ENCODE data around the gene ATAD3A.
"Not testable (repeated sequence)": the region's sequence is repeated elsewhere in the genome, so short reads cannot be mapped to it uniquely, and the experiment has no call there.

Gene ATAD3A

DNA sequence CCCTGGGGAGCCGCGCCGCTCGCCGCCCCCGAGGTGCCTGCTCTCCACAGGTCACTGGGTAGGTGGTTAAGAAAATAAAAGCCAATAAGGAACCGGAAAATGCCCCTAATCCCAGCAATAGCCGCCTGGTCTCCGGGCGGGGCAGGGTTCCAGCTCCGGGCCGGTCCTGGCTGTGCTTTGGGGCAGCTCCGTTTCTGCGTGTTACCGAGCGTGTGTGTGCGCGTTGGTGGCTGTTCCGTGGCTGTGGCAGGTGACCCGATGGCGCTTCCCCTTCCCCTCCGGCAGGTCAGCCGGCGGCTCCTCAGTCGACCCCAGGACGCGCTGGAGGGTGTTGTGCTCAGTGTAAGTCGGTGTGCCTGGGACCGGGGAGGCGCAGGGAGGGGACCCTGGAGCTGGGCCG lies 11.3 kb downstream of the ATAD3A start:
- DNase-seq (ENCODE audit: low read depth in 3 of 3), result not testable (repeated sequence)

DNA sequence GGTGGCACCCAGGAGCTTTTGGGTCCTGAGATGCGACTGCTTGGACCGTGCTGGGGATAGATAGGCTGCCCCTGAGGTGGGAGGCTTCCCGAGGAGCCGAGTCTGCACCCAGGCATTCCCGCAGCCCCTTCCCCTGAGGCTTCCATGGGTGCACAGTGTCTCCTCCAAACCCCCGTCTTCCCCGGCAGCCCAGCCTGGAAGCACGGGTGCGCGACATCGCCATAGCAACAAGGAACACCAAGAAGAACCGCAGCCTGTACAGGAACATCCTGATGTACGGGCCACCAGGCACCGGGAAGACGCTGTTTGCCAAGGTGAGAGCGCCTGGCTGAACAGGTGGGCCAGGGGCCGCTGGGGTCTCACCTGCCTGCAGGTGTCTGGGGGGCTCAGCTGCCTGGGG lies 11.7 kb downstream of the ATAD3A start:
- not testable (repeated sequence) for DNase-seq (ENCODE audit: low read depth in 3 of 3)

DNA sequence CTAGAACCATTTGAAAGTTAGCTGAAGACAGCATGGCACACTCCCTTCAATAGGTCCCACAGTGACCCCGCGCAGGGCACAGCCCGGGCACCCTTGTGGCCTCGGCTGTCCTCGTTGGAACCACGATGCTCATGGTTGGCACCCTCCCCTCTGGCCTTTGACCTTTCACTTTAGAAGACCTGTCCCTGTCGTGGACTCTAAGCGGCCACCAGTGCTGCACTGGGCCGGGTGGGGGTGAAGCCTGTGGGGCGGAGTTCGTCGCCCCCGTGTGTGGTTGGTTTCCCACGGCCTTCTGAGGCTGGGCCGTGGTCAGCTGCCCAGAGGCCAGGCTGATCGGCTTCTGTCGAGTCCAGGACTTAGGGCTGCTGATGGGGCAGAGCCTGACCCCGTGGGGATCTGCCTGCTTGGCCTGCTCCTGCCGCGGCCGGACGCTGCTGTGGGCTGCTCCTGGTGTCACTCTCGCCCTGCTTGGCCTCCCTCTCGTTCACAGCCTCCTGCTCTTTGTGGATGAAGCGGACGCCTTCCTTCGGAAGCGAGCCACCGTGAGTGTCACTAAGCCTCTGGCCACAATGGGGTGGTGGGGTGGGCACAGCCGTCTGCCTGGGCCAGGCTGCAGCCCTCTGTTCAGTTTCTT lies 12.9 kb downstream of the ATAD3A start:
- DNase-seq (ENCODE audit: low read depth in 3 of 3), result not testable (repeated sequence)

DNA sequence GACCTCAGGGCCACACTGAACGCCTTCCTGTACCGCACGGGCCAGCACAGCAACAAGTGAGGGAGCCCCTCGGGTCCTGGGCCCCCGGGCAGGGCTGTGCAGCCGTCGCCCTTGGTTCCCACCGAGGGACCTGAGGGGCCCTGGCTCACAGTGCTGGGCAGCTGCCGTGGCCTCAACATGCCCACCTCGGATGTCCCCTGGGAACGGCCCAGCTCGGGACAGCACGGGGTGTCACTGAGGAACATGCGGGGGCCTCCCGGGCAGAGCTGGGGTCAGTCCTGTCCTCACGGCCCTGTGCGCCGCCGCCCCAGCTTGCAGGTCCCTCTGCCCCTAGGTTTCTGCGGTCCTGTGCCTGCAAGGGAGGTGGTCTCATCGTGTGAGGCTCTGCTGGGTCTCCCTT lies 14.5 kb downstream of the ATAD3A start:
- not testable (repeated sequence) for DNase-seq (ENCODE audit: low read depth in 3 of 3)

DNA sequence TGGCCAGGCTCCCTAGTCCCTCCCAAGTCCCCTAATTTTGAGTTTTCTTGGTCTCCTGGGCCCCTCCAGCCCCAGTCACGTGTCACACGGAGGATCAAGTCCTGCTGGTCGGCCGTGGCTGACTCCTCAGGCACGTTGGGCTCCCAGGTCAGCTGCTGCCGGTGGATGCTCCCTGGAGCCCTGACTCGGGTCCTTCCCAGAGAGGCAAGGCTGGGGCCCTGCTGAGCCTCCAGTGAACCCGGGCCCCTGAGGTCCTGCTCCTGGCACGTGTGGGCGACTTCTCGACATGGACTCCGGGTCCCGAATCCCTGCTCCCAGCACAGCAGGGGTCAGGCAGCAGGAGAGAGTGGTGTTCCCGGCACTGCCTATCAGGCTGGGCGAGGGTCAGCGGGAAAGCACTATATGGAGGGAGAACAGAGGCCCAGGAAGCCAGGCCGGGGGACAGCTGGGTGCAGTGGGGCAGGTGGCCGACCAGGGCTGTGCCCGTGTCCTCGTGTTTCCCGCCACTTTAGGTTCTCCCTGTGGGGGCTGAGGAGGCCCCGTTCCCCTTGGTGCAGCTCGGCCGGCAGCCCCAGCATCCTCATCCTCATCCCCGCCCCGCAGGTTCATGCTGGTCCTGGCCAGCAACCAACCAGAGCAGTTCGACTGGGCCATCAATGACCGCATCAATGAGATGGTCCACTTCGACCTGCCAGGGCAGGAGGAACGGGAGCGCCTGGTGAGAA lies 15.3 kb downstream of the ATAD3A start:
- DNase-seq (ENCODE audit: low read depth in 3 of 3), result no peak

DNA sequence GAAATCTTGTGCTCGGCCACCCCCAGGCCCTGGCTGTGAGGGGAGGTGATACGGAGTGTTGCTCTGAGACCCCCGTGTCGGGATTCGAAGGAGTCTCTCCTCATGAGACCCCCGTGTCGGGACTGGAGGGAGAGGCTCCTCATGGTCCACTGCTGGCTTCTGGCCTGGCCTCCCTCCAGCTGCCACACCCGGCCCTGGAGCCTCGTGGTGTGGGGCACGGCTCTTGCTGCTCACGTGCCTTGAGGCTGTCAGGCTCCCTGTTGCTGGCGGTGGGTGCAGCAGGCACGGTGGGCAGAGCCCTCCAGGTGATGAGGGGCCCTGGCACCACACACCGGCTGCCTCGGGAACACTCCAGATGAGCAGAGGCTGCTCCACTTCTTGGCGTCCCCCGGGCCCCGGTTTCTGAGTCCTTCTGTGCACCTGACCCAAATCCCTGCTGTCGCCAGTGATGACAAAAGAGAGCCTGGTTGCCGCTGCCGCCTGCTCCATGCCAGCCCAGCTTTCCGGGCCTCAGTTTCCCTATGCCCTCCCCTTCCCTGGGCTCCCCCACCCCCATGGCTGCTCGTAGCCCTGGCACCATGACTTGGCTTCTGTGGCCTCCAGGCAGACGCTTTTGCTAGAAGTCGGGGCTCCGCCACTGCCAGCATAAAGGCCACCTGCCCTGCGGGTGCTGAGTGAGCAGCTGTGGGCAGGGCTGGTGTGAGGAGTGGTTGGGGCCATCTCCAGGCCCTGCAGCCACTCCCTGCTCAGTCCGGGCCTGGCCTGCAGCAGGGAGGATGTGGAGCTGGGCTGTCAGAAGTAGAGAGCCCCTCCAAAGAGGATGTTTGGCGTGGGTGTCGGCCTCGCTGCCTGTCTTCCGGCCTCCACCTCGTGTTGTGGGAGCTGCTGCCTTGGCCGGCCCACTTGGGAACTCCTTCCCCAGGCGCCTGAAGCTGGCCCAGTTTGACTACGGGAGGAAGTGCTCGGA lies 16.6 kb downstream of the ATAD3A start:
- no peak for DNase-seq (ENCODE audit: low read depth in 3 of 3)

GRCh38 chr1:1529321-1529720 lies 17.4 kb downstream of the ATAD3A start:
- no peak for DNase-seq (ENCODE audit: low read depth in 3 of 3)

GRCh38 chr1:1529936-1530335 lies 18.0 kb downstream of the ATAD3A start:
- DNase-seq (ENCODE audit: low read depth in 3 of 3), result no peak

GRCh38 chr1:1531947-1532346 lies 20.0 kb downstream of the ATAD3A start:
- DNase-seq (ENCODE audit: low read depth in 3 of 3), result no peak

DNA sequence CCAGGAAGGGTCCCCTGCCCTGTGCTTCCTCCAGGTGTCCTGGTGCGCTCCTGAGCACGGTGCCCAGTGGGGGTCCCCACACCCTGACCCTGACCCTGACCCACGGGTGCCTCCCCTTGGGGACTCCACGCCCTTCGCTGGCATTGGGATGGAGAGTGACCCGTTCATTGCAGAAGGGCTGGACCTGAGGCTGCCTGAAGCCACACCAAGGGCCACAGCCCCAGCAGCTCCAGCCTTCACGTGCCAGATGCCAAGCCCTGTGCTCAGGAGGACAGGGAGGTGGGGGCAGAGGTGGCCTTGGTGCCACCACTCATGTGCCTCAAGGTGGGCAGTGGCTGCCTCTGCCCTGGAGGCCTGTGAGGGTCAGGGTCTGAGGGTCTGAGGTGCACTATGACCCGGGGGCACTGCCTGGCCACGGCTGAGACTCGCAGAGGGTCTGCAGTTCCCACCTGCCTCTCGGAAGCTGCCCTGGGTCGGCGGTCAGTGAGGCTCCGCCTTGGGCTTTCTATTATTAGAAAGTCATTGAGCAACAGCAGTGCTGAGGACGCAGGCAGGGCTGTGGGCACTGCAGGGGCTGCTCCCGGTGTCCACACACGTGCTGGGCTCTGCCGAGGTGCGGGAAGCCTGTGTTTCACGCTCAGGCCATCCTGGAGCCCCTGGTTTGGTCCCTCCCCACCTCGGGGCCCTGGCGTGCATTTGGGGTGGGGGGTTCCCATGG lies 21.4 kb downstream of the ATAD3A start:
- DNase-seq (ENCODE audit: low read depth in 3 of 3), result not testable (repeated sequence)

DNA sequence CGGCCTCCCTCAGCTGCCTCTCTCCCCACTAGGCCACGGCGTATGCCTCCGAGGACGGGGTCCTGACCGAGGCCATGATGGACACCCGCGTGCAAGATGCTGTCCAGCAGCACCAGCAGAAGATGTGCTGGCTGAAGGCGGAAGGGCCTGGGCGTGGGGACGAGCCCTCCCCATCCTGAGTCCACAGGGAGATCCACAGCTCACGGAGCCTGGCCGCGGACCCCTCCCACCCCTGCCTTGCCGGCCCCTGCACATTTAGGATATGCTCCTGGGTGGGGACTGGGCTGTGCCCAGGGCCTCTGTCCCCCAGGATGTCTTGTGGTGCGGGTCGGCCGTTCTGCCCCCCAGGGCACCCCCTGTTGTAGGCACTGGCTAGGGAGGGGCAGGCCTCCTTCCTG lies 21.9 kb downstream of the ATAD3A start:
- not testable (repeated sequence) for DNase-seq (ENCODE audit: low read depth in 3 of 3)

DNA sequence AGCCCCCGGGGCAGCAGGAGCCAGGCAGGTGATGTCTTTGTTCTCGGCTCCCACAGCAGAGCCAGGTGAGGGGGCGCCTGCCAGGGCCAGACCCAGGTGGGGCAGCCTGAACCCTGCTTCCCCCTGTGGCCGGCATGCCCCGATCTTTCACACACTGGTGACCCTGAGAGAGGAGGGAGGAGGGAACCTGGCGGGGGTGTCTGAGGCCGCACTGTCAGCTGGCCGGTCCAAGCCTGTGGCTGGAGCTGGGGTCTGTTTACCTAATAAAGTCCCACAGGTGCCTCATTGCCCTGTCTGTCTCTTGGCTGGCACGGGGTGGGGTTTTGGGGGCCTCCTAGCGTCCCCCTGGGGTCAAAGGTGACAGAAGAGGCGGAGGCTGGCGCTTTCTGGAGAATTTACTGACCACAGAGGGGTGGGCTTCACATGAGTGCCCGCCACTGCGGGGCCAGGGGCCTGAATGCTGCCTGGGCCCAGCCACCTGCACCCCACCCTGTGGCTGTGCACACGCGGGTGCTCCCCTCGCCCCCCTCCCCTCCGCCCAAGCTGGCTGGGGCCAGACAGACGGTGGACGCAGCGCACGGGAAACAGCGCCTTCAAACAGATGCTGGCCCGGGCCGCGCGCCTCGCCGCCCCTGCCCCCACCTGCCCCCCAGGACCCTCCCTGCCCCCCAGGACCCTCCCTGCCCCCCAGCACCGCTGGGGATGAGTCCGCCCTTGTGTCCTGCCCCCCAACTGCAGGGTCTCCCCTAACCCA lies 22.6 kb downstream of the ATAD3A start:
- DNase-seq (ENCODE audit: low read depth in 3 of 3), result no peak

DNA sequence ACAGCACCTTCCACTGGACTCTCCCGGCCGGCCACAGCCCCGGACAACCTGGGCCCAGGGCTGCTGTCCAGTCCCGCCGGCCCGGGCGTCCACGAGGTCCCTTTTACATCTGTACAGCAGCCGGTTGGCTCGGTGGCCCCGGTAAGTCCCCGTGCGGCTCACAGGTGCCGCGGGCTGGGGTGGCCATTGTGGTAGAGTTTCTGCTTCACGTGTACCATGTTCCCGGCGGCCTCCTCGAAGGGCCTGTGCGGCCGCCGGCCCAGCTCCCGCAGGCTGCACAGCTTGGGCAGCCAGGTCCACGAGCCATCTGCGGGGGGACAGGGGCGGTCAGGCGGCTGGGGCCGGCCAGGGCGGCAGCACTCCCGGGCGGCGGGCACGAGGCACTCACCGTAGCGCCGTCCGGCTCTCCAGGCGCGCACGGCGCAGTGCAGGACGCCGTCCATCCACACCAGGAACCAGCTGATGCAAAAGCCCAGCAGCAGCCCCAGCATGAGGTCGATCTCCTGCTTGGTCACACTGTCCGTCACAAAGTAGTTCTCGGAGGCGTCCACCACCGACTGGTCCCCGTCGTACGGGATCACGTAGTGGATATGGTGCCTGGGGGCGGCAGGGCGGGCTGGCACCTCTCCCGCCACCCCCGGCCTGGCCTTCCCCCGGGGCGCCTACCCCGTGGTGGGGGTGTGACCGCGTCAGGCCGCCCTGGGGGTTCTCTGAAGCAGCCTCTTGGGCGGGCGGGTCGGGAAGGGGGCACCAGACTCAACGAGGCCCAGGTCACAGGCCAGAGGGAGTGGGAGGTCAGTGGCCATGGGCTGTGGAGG lies 23.4 kb downstream of the ATAD3A start:
- no peak for DNase-seq (ENCODE audit: low read depth in 3 of 3)

GRCh38 chr1:1536019-1536937 lies 24.3 kb downstream of the ATAD3A start:
- DNase-seq (ENCODE audit: low read depth in 3 of 3), result no peak

GRCh38 chr1:1536938-1537546 lies 25.1 kb downstream of the ATAD3A start:
- DNase-seq (ENCODE audit: low read depth in 3 of 3), result no peak

- DNase-seq (ENCODE audit: low read depth in 3 of 3), result no peak
Observed at GRCh38 chr1:1537626-1538250, 25.8 kb downstream of the ATAD3A start.

DNA sequence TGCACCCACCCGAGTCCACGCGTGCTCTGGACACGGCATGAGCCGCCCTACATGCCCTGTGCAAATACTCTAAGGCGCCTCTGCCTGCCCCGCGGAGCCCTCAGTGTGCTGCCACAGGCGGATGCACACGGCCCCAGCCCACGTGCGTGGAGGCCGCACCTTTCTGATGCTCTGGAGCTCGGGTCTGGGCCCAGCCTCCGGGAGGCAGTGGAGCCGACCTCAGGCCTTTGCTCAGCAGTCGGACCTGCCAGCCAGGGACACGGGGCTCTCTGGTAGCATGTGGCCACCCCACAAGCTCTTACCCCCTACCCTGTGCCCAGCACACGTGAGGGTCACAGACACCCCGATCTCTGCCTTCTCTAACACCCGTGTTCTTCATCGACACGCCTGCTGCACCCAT lies 26.4 kb downstream of the ATAD3A start:
- DNase-seq (ENCODE audit: low read depth in 3 of 3), result no peak

- DNase-seq (ENCODE audit: low read depth in 3 of 3), result no peak
Observed at GRCh38 chr1:1538989-1539309, 27.0 kb downstream of the ATAD3A start.
